HG03457 (cell line): ENCODE results near the gene PRKD3.
A peak's percentile ranks its signal among the peaks of the same experiment; 100 is the strongest.

Experiments used
- ATAC-seq: cut with Tn5 transposase; IDR thresholded peaks from one replicate; pipeline ENCODE4 v1.9.1; 2021; ENCODE audit warnings: moderate number of reproducible peaks; ENCODE audit not compliant: unreplicated experiment

Gene PRKD3

DNA sequence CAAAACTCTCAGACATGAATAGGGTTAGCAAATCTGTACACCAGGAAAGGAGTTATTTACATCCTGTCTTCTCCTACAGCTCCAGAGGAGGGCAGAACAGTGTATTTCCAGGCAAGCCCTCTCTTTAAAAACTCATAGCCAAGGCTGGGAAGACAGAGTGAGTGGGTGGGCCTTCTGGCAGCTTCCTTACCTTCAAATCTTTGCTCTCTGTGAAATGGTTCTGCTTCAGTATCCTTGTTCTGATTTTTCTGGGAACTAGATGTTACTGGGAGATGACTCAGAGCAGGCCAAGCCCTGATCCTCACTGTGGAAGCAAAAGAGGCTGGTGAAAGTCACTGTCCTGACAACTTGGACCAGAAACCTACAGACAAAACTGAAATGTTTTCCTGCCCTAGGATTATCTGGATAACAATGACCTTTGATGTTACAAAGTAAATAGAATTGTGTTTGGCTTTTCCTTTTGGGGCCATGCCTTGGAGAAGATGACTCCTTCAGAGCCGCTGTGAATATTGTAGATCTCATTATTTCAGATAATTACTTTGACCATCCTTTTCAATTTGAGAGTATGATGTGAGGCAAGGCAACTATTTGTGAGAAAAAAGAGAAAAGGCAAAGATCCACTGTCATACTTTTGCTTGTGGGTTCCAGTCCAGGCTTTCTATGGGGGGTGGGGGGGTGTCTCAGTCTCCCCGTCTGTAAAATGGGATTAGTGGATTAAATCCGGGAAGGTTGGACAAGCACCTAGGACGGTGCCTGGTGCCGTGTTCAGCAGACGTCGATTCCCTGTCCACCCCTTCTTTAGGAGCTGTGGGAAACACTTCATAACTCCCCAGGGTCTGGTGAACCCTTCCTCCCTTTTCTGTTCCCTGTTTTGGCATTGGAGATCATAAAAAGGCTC lies 19.2 kb upstream of the PRKD3 start:
- ATAC-seq, result no peak

DNA sequence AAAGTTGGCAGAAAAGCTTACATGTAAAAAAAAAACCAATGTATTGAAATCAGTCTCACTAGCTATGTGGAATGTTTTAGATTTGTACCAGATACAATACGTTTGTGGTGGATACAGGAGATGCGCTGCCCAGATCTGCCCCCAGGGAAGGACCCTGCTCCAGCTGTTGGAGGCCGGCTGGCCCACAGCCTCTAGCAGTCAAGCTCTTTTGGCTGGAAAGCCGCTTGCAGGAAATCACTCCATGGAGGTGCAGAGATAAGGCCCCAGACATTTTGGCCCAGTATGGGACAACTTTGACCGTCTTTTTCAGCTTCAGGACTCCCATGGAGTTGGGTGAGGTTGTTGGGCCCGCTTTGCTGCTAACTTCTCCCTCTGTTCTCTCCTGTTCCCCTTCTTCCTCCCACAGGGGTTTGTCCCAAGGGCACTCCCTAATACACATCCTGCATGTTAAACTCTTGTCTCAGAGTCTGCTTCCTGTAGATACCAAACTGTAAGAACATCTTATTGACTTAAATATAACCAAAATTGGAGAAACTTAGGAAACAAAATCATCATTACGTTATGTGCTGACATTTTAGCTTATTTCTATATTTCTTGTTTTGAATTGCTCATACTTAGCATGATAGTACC lies 18.1 kb upstream of the PRKD3 start:
- ATAC-seq, result no peak

DNA sequence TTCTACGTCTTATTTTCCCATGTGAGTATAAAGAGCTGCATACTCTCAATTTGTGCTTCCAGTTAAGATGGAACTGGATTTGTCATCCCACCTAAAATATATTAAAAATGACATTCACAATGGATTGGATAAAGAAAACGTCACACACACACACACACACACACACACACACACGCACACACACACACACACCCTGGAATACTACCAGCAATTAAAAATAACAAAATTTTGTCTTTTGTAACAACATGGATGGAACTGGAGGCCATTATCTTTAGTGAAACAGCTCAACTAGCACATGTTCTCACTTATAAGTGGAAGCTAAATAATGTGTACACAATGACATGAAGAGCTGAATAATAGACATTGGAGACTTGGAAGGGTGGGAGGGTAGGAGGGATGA lies 16.0 kb upstream of the PRKD3 start:
- ATAC-seq, result no peak

DNA sequence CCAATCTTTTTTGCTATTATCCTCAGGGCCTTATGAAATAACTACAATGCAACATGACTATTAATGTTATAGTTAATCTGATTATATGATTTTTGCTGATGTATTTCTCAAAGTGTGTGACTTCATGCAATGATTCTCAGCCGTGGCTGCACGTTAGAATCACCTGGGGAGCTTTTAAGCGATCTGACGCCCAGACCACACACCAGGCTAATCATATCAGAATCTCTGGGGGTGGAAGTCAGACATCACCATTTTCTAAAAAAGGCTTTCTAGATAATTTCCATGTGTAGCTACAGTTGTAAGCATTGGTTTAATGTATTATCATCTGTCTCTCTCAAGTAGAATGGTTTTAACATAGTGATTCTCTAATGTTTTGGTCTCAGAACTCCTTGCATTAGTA lies 14.3 kb upstream of the PRKD3 start:
- ATAC-seq, result no peak

DNA sequence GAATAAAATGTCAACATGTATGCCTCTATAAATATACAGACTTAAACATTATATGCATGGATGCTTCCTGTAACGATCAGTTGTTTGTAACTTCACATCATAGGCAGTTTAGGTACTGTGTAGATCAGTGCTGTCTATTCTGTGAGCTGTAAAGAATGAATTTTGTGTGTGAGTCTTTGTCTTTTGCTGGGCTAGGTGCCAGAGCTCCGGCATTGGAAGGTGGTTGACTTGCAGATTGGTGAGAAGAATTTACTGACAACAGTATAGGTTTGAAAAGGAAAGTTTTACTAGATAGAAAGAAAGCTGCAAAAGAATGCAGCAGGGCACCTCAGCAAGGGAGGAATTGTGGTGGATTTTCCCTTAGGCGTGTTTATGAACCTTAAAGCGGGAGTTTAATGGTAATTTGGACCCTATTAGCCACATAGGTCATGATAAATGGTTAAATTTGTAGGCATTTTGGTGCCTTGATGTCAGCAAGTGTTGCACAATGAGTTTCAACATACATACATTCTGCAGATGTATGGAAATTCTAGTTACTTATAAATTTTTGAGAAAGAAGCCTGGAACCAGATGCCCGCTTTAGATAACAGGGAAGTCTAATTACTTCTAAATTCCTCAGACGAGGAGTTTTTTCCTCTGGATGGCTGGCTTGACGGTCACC lies 13.1 kb upstream of the PRKD3 start:
- no peak for ATAC-seq

DNA sequence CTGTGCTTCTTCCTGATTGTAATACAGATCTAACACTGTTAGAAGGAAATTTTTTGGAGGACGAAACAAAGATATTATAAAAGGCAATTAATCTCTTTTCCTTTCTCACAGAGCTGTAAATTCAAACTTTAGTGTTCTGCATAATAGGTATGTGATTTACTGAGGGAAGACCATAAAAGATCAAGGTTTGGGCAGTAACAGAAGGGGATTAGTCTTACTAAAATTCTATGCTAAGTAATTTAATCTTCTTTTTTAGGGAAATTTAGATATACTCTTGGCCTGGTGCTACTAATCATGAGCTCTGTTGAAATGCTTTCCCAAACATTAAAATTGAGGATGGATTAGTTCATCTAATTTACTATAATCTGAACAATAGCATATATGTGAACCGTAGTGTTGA lies 11.0 kb upstream of the PRKD3 start:
- no peak for ATAC-seq

DNA sequence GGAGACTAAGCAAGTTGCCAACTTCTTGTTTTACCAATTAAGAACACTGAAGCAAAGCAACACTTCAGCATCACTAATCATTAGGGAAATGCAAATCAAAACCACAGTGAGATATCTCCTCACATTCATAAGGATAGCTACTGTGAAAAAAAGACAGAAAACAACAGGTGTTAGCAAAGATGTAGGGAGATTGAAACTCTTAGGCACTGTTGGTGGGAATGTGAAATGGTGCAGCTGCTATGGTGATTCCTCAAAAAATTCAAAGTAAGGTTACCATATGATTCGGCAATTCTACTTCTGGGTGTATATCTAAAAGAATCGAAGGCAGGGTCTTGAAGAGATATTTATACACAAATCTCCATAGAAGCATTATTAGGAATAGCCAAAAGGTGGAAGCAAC lies 8.6 kb upstream of the PRKD3 start:
- ATAC-seq, result no peak

DNA sequence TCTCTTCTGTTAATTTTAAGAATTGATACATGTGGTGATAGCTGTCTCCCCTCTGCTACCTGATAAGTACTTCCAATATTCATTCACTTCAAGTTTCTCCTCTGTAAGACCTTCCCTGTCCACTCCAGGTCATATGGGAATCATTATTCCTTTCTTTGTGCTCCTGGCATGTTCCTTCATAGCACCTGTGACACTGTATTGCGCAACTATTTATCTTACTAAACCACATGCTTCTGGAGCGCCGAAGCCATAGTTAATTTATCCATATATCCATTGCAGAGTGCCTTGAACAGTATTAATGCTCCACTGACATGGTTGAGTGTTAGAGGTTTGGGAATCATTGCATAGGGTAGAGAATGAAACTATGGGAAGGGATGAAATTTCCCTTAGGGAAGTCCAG lies 7.9 kb upstream of the PRKD3 start:
- no peak for ATAC-seq

DNA sequence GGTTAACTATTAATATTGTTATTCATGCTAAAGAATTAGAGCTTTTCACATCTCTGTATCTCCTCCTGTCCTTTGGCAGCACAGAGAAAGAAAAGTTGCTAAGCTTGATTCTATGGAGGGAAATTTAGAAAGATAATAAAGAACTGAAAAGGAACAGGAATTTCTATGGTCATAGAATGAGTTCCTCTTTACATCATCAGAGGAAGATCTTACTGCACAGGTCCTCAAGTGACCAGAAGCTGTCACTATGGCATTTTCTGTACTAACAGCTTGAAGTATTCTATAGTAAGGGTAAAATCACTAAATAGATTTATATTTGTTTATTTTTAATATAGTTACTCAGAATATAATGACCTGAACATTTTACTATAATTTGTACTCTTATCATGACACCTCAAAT lies 6.0 kb upstream of the PRKD3 start:
- no peak for ATAC-seq

DNA sequence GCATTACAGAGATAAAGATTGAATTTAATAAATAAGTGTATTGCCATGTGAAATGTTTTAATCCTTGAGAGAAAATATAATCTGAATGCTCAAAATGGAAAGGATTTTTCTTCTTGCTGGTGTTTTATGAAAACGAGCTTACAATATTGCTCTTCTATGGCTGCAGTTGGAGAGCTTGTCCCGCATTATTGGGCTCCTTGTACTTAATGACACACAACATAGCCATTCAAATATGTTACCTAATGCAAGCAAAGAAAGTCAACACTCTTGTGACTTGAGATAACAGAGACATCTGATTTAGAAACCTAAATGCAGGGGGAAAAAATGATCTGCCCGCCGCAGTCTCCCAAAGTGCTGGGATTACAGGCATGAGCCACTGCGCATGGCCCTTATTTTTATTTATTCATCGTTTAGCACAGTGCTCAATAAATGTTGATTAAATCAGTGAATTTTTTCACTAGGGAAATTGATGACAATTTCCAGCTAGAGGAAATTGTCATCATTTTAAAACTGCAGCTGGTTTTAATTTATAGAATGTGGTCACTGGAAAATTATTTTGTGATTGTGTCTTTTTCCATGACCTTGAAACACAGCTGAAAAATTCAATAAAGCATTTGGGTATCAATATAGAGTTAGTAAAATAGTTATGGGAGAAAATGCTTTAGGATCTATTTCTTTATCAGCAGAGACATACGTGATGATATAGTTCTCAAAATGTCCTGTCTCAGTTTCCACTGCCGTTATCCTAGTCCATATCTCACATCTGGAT lies 2.4 kb upstream of the PRKD3 start:
- ATAC-seq, result no peak

DNA sequence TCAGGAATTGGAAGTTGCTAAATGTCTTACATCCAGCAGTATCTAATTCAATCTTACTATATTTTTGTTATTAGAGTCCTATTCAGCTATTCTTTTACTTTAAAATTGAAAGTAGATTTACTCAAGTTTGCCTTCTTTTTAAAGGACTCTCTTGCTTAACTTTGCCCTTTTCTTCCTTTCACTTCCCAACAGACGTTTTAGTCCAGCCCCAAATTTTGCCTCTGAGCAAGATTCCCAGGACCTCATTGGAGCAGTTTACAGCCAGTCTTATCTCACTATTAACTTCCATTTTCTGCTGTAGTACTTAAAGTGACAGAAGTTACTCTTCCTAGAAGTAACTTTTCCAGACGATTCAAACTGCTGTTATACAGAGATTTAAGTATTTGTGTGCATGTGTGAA lies 1.7 kb upstream of the PRKD3 start:
- ATAC-seq, result no peak

DNA sequence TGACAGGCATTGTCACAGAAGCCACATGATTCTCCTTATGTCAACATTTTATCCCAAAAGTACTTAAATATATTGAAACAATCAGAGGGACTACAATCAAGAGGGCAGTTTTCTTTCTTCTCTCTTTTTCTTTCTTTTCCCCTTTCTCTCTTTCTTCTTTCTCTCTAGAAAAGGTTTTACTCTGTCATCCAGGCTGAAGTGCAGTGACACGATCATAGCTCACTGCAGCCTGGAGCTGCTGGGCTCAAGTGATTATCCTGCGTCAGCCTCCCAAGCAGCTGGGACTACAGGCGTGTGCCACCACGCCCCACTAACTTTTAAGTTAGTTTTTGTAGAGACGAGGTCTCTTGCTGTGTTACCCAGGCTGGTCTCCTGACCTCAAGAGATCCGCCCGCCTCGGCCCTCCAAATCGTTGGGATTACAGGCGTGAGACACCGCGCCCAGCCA lies 1.0 kb upstream of the PRKD3 start:
- no peak for ATAC-seq

DNA sequence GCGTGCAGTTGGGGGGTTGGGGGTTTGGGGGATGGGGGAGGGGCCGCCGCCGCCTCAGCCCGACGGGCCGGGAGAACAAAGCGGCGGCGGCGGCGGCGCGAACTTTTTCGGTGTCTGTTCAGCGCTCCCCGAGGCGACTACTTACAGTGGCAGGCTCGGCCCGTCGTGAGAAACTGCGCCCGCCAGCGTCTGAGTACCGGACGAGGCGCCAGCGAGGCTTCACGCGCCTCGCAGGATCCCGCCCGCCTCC lies 172 bp downstream of the PRKD3 start:
- peak; percentile 45 for ATAC-seq

DNA sequence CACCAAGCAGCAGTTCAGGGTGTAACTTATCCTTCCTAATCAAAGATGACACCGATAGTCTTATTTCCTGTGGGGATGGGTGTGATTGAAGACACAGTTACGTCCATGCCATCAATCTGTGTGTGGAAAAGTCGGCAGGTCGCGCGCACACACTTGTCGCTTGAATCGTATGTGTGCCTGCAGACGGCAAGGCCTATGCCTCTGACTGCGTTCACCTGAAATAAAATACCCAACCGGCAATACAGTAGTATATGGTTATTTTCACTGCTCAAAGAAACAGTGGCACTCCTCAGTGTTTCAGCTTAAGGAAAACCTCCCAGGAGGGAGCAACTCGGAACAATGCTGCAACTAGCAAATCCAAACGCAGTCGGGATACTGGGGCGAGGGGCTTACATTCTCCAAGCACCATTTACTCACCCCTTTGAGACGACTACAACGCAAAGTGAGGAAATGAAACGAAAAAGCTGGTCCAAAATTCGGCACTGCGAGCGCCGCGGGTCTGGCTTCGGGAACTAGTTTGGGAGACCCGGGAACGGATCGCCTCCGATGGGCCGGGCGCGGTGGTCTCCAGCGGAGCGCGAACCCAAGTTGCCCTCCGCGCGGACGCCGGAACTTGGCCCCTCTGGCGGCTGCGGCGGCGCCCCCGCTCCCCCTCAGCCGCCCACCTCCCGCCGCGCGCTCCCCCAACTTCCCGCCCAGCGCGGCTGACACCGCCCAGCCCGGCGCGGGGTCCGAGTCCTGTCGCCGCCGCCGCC lies 675 bp downstream of the PRKD3 start:
- ATAC-seq, result peak; percentile 6

DNA sequence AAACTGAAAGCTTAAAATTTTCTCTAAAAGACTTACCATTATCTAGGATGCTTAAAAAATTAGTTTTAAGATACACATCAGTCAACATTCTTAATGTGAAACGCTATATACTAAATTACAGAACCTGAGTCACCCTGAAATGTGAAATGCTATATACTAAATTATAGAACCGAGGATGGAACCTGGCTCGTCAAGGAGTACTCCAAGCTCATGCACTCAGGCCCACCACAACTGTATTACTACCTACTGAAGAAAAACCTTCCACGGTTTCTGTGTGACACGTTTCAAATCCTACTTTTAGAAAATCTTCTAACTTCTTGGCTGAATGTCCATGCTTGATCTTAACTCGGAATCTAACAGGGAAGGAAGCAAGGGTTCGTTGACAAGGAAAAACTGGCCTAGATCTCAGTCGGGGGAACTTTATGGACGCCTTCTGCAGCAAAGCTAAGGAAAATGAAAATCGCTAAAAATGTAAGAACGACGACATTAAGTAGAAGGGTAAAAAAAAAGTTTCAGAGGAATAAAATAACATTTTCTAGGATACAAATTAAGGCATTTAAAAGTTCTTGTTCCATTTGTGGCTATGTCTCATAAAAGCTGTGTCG lies 1.4 kb downstream of the PRKD3 start:
- no peak for ATAC-seq

DNA sequence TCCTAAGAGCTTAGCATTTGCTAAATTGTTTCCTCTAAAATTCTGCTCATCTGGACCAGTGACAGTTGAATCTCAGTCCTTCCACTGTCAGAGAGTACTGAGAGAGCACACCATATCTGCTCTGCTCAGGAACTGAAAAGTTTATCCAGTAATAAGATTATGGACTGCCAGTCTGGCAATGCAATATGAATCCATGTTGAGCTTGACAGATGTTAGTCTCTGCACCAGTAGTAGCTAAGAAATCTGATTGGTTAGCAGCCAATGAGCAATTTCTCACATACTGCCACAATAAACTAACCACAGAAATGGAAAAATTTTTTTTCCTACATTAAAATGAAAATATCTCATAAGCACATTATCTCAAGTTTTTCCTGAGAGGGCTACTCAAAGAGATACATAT lies 2.3 kb downstream of the PRKD3 start:
- no peak for ATAC-seq

DNA sequence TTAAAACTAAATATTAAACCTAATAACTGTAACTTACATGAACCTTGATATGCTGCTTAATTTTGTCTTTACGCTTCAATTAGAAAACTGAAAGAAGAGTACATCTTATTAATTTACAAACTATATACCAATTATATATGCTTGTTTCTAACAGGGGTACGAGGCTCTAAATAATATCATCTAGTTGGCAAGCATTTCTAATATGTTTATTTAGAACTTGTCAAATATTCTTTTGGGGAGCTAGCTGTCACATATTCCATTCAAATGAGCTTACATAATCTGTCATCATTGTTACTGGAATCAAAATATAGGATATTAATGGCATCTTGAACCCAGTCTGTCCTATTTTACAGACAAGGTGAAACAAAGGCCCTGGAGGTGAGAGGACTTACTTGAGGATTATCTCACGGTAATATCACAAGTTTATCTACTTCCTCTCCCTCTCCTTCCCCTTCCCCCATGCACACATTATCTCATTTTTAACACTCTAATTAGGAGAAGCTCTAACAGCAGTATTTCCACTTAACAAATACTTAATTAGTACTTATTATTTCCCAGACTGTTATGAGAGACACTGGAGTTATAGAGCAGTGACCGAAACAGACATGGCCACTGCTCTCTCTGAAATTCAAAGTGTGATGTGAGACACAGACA lies 3.5 kb downstream of the PRKD3 start:
- ATAC-seq, result no peak

DNA sequence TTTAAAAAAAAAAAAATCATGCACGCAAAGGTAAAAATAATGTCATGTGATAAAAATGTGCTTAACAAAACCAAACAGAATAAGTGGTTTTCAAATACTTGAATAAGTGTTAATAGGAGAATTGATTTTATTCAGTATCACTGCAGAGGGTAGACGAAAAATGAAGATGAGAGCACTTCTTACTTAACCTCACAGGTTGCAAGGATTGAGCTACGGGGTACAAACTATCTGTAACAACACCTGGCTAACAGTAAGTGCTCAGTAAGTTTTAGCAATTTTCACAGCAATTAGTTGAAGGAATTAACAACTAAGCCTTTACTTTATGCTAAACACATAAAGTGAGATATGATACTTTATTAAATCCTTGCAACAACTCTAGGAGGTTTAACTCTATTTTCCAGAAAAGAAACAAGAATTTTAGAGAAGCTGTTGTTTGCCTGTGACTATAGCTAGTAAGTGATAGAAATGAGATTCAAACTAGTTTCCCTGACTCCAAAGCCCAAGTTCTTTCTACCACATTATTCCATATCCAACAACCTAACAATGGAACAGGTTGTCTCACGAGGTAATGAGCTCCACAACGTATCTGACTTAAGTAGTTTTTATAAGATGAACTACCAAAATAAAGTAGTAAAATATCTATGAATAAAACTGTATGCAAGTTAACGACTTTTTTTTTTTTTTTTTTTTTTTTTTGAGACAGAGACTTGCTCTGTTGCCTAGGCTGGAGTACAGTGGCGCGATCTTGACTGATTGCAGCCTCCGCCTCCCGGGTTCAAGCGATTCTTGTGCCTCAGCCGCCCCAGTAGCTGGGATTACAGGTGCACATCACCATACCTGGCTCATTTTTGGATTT lies 4.7 kb downstream of the PRKD3 start:
- no peak for ATAC-seq

DNA sequence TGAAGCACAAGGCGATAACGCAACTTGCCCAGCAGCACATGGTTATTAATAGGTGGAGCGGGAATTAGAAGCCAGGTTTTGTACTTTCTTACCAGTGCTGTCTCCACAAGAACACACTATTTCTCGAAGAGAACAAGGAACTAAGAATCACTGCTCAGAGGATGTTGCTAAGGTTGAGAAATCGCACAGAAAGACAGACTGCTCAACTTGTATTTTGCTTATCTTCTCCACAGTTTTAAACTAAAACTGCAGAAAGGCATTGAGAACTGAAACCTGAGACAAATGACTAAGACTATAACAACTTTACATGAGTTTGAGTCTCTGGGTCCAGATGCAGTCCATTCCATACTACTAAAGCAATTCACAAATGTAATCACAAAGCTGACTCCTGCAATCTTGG lies 6.2 kb downstream of the PRKD3 start:
- no peak for ATAC-seq
